Measurements from ENCODE around the gene PURB.
"Not testable (repeated sequence)": the region's sequence is repeated elsewhere in the genome, so short reads cannot be mapped to it uniquely, and the experiment has no call there.

PURB gene

GRCh38 chr7:44885394-44886317, at the start of gene PURB:
Gene PURB (minus strand): TSS chr7:44885530. CDS start chr7:44885348, 182 bp downstream.
- TF ChIP-seq CTCF (IDR thresholded peaks at IDR 0.05; ENCODE audit: insufficient read depth, missing control alignments) = no peak
- DNase-seq (ENCODE audit: insufficient read length, low spot score) = peak; percentile 77
- no peak for FAIRE-seq

- no peak for DNase-seq (ENCODE audit: insufficient read length, low spot score)
- TF ChIP-seq CTCF (IDR thresholded peaks at IDR 0.05; ENCODE audit: insufficient read depth, missing control alignments) = no peak
- FAIRE-seq = no peak
These were observed 49.7 kb upstream of the PURB start for GRCh38 chr7:44935016-44935415.

GRCh38 chr7:44934510-44934909, 49.2 kb upstream of the PURB start:
- FAIRE-seq; DNase-seq (ENCODE audit: insufficient read length, low spot score): not testable (repeated sequence)

- DNase-seq (ENCODE audit: insufficient read length, low spot score) (no peak), FAIRE-seq (no peak)
- TF ChIP-seq CTCF (IDR thresholded peaks at IDR 0.05; ENCODE audit: insufficient read depth, missing control alignments) = no peak
These were observed 45.6 kb upstream of the PURB start for GRCh38 chr7:44930921-44931320.

- DNase-seq (ENCODE audit: insufficient read length, low spot score) = no peak
- TF ChIP-seq CTCF (IDR thresholded peaks at IDR 0.05; ENCODE audit: insufficient read depth, missing control alignments) = no peak
- no peak for FAIRE-seq
These were observed 37.0 kb upstream of the PURB start for GRCh38 chr7:44922351-44922694.

- FAIRE-seq = no peak
- DNase-seq (ENCODE audit: insufficient read length, low spot score) = peak; percentile 57
- peak; percentile 64 for TF ChIP-seq CTCF (IDR thresholded peaks at IDR 0.05; ENCODE audit: insufficient read depth, missing control alignments)
These were observed 36.4 kb upstream of the PURB start for GRCh38 chr7:44921607-44922350.

- TF ChIP-seq CTCF (IDR thresholded peaks at IDR 0.05; ENCODE audit: insufficient read depth, missing control alignments) = no peak
- DNase-seq (ENCODE audit: insufficient read length, low spot score) (no peak), FAIRE-seq (no peak)
These were observed 34.8 kb upstream of the PURB start for GRCh38 chr7:44920119-44920518.
